HCT116 (cell line): Measurements from ENCODE around the gene VANGL2.

ENCODE experiments used
- ATF3 ChIP-seq: IDR thresholded peaks from 2 replicates; pipeline ENCODE4 v1.6.1; 2012
- CEBPB ChIP-seq: IDR thresholded peaks from 2 replicates; pipeline ENCODE4 v1.6.1; 2012; ENCODE audit warnings: low read depth
- RAD21 ChIP-seq: IDR thresholded peaks from 2 replicates; pipeline ENCODE4 v1.6.1; 2012; ENCODE audit warnings: low read depth, mild to moderate bottlenecking

GRCh38 chr1:160438935-160439334 is 38.6 kb downstream of the VANGL2 start:
- TF ChIP-seq ATF3 (no peak), RAD21 (no peak), CEBPB (no peak)
